GM04503 (cell line): Measurements from ENCODE around the gene TTC7B.

Experiments used
- DNase-seq: peaks from one replicate; pipeline ENCODE4 v3.0.0-alpha.2; 2012; ENCODE audit warnings: low read depth

TTC7B gene

GRCh38 chr14:90558983-90559590, 257.1 kb downstream of the TTC7B start:
- DNase-seq, result no peak

GRCh38 chr14:90558041-90558982, 257.9 kb downstream of the TTC7B start:
- no peak for DNase-seq

DNA sequence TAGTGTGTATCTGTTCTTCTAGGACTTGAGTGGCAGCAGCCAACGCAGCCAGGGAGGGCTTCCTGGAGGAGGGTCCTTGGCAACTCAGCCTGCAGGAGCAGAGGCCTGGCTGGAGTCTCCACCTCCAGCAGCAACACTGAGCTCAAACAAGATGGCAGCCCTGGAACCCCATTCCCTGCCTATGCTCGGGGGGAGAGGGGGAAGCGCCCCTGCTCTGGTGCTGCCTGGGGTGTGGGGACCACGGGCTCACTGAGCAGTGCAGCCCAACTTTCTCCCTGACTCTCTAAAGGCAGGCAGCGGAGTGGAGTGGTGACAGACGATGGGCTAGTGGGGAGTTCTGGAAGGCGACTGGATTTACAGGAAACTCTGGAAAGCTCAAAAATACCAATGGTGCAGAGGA, 258.7 kb downstream of the TTC7B start:
- DNase-seq, result no peak

GRCh38 chr14:90556666-90557450, 259.4 kb downstream of the TTC7B start:
- DNase-seq, result no peak

DNA sequence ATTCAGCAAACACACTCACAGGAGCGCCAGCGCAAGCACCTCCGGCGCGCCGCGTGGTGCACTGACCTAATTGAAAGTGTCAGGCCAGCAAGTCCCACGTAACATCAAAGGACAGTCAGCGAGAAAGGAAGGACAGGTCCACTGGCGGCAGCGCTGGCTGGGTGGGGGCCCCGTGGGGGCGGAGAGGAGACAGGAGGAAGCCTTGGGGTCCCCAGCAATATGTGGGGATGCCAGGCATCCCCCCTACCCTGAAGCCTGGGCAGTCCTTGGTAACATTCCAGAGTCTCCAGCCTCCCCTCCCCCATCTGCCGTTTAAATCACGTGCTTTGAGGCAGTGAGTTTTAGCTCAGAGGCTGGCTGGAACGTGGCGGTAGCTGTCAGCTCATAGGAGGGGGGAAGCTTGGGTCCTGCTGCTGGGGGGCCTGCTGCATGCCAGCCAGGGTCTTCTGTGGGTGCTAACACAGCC, 260.2 kb downstream of the TTC7B start:
- DNase-seq, result no peak

DNA sequence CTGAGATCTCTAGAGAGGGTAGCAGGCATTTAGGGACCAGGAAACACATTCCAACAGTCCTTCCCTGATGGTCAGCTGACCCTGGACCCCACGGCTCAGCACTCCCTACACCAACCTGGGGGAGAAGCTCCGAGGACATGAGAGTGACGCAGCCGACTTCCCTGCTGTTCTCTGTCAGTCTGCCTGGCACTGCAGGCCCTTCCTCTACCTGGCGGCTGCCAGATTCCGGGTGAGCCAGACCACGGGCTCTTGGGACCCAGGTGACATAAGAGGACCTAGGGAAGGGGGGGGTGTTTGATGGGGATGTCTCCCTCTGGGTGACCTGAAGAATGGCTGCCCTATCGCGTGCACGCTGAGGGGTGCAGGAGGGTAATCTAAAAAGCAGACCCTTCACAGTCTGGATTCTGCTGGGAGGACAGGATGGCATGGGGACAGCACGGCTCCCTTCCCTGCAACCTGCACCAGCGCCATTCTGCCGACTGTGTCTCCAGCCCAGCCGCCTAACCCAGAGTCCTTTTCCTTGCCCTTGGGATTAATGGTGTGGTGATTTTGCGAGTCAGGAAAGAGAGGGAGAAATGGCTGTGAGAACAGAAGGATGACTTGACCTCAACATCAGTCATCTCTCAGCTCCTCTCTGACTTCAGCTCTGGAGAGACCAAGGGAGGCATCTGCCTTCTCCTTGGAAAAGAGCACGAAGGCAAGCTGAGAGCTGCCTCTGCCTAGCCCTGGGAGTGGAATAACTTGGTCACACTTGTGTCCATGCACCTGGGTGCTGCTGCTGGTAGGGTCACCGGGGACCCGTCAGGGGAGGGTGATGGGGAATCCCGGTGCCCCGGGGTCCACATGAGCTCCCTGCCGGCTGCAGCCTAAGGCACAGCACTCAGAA, 260.9 kb downstream of the TTC7B start:
- DNase-seq, result no peak

DNA sequence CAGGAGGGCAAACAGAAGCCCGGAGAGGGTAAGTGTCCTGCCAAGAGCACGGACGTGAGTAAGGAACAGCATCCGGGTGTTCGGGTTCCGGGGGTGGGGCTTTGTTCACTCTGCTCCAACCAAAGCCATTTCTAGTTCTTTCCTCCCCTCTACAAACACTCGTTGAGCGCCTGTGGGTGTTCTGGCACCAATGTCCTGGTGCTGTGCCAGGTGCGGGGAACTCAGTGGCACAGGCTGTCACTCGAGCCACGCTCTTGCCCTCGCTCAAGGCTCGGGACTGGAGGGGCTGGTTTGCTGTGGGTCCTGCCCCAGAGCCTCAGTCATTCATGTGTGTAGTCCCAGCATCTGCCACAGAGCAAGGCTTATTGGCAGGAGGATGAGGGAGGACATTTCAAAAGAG, 261.9 kb downstream of the TTC7B start:
- no peak for DNase-seq

DNA sequence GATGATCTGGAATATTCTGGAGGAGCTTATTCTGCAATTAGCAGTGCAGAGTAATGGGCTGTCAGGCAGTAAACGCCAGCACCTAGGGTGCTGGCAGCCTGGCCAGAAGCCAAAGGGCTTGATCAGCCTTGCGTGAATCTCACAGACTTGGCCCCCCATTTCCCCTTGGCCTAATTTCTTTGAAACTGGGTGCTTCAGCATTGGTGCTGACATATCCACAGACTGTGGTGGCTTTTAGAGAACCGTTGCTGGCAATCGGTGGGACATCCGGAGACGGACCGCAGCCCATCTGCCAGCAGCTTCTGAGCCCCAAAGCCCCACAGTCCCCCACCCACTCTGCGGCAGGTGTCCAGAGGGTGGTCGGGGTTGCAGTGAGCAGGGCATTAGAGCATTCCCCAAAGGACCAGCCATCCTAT, 262.3 kb downstream of the TTC7B start:
- DNase-seq, result no peak

GRCh38 chr14:90553298-90553920, 262.8 kb downstream of the TTC7B start:
- DNase-seq, result no peak

DNA sequence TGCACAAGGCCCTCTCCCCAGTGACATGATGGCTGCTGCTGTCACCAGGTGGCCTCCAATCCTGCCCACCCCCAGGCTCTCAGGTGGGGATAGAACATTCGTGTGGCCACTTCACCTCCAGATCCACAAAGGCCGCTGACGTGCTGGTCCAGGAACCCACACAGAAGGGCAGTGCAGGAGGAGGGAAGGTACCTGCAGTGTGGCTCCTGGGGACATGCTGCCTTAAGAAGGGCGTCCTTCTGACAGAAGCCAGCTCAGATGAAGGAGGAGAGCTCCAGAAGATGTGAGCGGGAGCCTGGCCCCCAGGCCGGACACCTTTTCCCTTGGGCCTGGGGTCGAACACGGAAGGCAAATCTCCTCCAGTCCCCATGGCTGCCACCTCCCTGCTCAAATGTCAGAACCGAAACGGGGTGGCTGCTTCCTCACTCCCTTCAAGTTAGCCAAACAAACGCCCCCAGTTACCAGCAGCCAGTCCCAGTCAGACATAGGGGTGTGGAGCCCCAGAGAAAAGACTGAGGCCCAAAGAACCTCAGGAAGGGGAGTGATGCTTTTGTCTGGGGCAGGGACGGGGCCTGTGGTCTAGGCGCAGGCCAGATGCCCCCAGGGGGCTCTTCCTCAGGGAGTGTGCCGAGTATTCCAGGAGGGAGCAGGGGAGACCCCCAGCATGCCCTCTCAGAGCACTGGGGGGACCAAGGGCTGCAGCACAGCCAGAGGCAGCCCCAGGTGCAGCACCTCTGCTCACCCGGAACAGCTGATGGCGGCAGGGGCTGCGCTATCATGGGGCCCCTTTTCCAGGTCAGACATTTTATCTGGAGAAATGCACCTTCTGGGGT, 263.5 kb downstream of the TTC7B start:
- DNase-seq, result no peak

DNA sequence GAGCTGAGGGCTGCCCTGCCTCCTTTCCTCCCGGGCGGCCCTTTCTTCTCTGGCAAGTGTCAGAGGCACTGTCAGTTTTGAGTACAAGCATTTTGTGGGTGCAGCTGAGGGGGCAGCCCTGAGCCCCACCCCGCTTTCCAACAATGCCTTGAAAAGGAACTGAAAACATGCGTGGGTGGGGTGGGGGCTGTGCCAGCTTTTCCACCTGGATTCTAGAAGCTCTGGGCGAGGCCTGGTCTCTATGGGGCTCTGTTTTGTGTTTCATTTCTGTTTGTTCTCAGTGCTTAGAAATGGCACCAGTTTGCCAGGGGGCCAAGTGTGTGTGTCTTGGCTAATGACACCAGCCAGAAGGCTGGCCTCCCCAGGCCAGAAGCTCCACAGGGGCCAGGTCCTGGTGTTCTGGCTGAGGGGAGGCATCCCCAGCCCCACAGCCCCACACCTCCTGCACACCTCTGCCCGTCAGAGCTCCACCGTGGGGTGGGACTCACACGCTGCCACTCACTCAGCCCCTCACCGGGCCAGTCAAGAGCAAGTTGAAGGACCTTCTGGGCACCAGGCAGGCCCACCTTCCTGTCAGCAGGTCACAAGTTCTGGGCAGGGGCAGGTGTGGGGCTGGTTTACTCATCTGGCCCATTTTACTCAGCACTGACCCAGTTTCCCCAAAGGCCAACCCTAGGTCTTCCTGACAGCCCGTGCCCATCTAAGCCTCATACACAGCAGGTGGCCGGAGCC, 264.3 kb downstream of the TTC7B start:
- DNase-seq, result no peak

GRCh38 chr14:90551070-90551704, 265.0 kb downstream of the TTC7B start:
- DNase-seq, result no peak

DNA sequence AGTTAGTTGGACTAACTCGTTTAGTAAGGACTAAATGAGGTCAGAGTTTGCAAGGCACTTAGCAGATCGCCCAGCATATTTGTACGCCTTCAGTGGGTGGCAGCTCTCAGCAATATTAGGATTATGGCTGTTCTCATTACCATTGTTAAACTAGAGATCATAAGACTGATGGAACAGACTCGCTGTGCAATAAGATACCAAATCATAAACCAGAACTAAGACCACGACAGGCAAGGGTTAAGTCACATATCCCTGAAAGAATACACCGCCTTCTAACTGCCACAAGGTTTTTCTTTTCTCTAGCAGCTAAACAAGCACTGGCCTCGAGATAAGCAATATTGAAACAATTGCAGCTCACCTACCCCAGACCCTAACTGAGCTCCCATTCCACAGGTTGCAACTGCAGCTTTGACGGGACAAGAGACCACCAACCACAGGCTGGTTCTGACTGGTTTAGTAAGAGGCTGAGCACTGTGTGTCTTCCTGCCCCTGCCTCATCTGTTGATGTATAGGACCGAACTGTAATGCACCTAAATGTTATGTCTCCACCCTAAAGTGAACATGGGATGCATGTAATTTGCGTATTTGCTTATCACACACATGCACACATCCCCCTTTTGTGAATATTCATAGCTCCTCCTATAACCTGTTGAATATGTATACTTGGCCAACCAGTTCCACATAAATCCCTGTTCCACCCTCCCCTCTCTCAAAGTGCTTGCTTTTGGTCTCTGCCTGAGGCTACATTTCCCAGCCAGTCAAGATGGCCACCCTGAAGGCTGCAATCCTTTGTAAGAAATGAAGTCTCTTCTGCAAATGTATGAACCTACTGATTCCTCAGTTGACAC, 266.2 kb downstream of the TTC7B start:
- no peak for DNase-seq

DNA sequence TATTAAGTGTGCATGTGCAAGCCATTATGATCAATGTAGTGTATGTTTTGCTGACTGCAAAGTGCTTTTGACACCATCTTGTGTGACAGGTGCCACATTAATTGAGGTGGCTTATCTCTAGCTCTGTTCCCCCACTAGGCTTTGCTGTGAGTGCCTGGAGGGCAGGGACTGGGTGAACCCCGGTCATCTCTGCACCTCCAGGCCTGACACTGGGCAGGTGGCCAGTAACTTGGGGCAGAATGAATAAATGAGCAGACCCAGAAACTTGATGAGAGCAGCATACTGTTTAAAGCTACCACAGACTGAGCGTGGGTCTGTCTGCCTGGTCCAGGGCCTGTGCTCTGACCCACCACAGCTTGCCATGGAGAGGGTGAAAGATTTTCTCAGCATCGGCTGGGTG, 267.8 kb downstream of the TTC7B start:
- no peak for DNase-seq

- DNase-seq, result no peak
These were observed 268.3 kb downstream of the TTC7B start for GRCh38 chr14:90547968-90548367.

DNA sequence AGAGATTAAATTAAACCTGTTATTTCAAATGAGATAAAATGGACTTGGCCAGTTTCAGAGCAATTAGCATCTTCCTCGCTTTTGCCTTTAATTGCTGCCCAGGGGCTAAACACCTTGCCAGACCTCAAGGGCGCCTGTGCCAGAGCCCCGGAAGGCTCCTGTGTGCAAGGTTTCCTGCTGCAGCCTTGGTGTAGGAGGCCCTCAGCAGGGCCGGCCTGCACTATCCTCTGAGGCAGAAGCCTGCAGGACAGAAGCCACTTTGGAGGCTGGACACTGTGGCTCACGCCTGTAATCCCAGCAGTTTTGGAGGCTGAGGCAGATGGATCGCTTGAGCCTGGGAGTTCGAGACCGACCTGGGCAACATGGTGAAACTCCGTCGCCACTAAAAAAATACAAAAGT, 269.0 kb downstream of the TTC7B start:
- DNase-seq, result no peak

DNA sequence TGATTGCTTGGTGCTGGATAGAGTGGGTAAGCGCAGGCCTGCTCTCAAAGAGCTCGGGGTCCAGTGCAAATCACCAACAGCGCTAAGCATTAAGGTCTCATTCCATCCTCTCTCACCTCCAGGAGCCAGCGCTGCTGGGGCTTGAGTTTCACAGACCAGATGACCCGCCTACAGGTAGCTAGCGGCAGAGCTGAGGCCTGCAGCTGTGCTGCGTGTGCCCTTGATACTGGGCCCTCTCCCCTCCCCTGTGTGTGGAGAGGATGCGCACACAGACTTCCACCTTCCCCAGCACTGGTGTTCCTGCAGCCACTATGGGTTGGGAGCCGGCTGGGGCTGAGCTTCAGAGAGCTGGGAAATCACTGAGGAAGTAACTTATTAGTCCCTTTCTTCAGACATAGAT, 269.5 kb downstream of the TTC7B start:
- DNase-seq, result no peak
